Gastroesophageal sphincter (tissue), 3 donors: ENCODE results near the gene LMNA.
A peak's percentile ranks its signal among the peaks of the same experiment; 100 is the strongest.

ENCODE experiments used
- CTCF ChIP-seq, 4 experiments: fragments of 200-600 bp in 2 of 4; fragments of 450-650 bp in 2 of 4; sonication (generic) in 1 of 4; IDR thresholded peaks; one replicate each; pipeline ENCODE4 v1.5.1; 2017 to 2019; ENCODE audit warnings: antibody characterized with exemption in 4 of 4, mild to moderate bottlenecking in 2 of 4, moderate library complexity in 2 of 4
- EP300 ChIP-seq: sonication (generic); formaldehyde crosslinking; IDR thresholded peaks from one replicate; pipeline ENCODE4 v1.6.1; 2017; ENCODE audit warnings: antibody characterized with exemption, mild to moderate bottlenecking
- POLR2AphosphoS5 ChIP-seq: sonication (generic); formaldehyde crosslinking; IDR thresholded peaks from one replicate; pipeline ENCODE4 v1.6.1; 2017; ENCODE audit warnings: antibody characterized with exemption

- TF ChIP-seq CTCF (IDR thresholded peaks at IDR 0.05) (peak in 1 of 4 experiments; percentile 19), POLR2AphosphoS5 (no peak), EP300 (no peak)
These were observed 32.0 kb upstream of the LMNA start, which contains the start of gene MEX3A for GRCh38 chr1:156082309-156083091.
